H1 (cell line): ENCODE measurements around the gene ALOX5AP. TPM values are rescaled to one million over a fixed set of nuclear protein-coding genes. Genes with fewer than 3 reads are reported as not detected.

Experiments
- NANOG ChIP-seq: IDR thresholded peaks from 2 replicates; pipeline ENCODE4 v1.6.1; 2011; ENCODE audit warnings: low read length, low read depth, mild to moderate bottlenecking, inconsistent platforms; ENCODE audit not compliant: insufficient read depth, poor library complexity, severe bottlenecking
- SRF ChIP-seq: IDR thresholded peaks from 2 replicates; pipeline ENCODE4 v1.6.1; 2011; ENCODE audit warnings: mild to moderate bottlenecking, low read depth, low read length, moderate library complexity
- polyA plus RNA-seq, 7 experiments: library from polyadenylated mRNA; depleted of rRNA in 3 of 7; stranded (reverse) in 5 of 7; unstranded in 2 of 7; fragments of >200 nt in 5 of 7; fragments of 200-250 nt in 2 of 7; gene quantifications; 1 replicate in 5 of 7; 2 replicates in 1 of 7; 4 replicates in 1 of 7; pipeline versions ENCODE4 v1.2.1 to v1.2.3, GENCODE V29; 2011 to 2013; ENCODE audit warnings: missing spikeins in 2 of 7, mixed read lengths in 2 of 7
- total RNA-seq: library from RNA; stranded (reverse); fragmentation: NEBNext Ultra II Directional; extraction: Animal tissue kit (Norgen Biotek cat#: 25700); gene quantifications from 2 replicates; pipeline ENCODE4 v1.2.1, GENCODE V29; 2021

Gene ALOX5AP
- total and polyA plus RNA-seq, 2 of the 8 experiments (the other 6 are each of a cell fraction or from before 2014, with no cell fraction given): not detected

GRCh38 chr13:30715837-30716236 lies 19.5 kb upstream of the ALOX5AP start (continued):
- TF ChIP-seq SRF (no peak), NANOG (no peak)
